ENCODE data around the gene SMC4.
"Not testable (repeated sequence)": the region's sequence is repeated elsewhere in the genome, so short reads cannot be mapped to it uniquely, and the experiment has no call there.

The SMC4 gene

GRCh38 chr3:160399125-160400029 is at the start of gene SMC4, which contains the start of gene IFT80:
SMC4 (plus strand) TSS chr3:160399650; CDS start chr3:160400827, 1,177 bp downstream.
IFT80 (minus strand) TSS chr3:160399225; CDS start chr3:160384600, 14,625 bp downstream.
- peak; percentile 97 for DNase-seq

GRCh38 chr3:160355826-160356225 is 43.6 kb upstream of the SMC4 start:
- no peak for DNase-seq

GRCh38 chr3:160362896-160363295 is 36.6 kb upstream of the SMC4 start:
- DNase-seq: not testable (repeated sequence)

GRCh38 chr3:160365869-160366522 is 33.5 kb upstream of the SMC4 start:
- no peak for DNase-seq

- peak; percentile 39 for DNase-seq
Measured at GRCh38 chr3:160368804-160369203, 30.6 kb upstream of the SMC4 start.

- no peak for DNase-seq
Measured at GRCh38 chr3:160369784-160370183, 29.7 kb upstream of the SMC4 start.

GRCh38 chr3:160370987-160371857 is 28.2 kb upstream of the SMC4 start:
- no peak for DNase-seq

- no peak for DNase-seq
Measured at GRCh38 chr3:160372780-160373179, 26.7 kb upstream of the SMC4 start.

- no peak for DNase-seq
Measured at GRCh38 chr3:160373655-160374054, 25.8 kb upstream of the SMC4 start.

GRCh38 chr3:160374472-160374871 is 25.0 kb upstream of the SMC4 start:
- DNase-seq: no peak

GRCh38 chr3:160374925-160375324 is 24.5 kb upstream of the SMC4 start:
- DNase-seq: no peak

GRCh38 chr3:160376681-160377080 is 22.8 kb upstream of the SMC4 start:
- DNase-seq: no peak

GRCh38 chr3:160378331-160379109 is 20.9 kb upstream of the SMC4 start:
- no peak for DNase-seq

- DNase-seq: no peak
Measured at GRCh38 chr3:160379628-160380214, 19.7 kb upstream of the SMC4 start.

GRCh38 chr3:160381470-160381869 is 18.0 kb upstream of the SMC4 start:
- peak; percentile 30 for DNase-seq

GRCh38 chr3:160384639-160385318 is 14.7 kb upstream of the SMC4 start:
- no peak for DNase-seq

GRCh38 chr3:160390565-160391138 is 8.8 kb upstream of the SMC4 start:
- DNase-seq: no peak

GRCh38 chr3:160392798-160393197 is 6.7 kb upstream of the SMC4 start:
- DNase-seq: no peak

GRCh38 chr3:160393346-160394008 is 6.0 kb upstream of the SMC4 start:
- no peak for DNase-seq

- no peak for DNase-seq
Measured at GRCh38 chr3:160394009-160394392, 5.4 kb upstream of the SMC4 start.
